Stomach (tissue), 4 donors: ENCODE measurements around the gene ZNF141.

Experiments used
- POLR2AphosphoS5 ChIP-seq, 3 donors: sonication (generic); formaldehyde crosslinking; IDR thresholded peaks; one replicate each; pipeline ENCODE4 v1.6.1; 2016; ENCODE audit warnings: antibody characterized with exemption in 3 of 3
- TF ChIP-seq, protein P1 (sequence below), 7 experiments: fragments of 450-650 bp in 4 of 7; fragments of 200-600 bp in 3 of 7; sonication (generic) in 3 of 7; IDR thresholded peaks; one replicate each; pipeline ENCODE4 v1.5.1; 2016 to 2019; ENCODE audit warnings: antibody characterized with exemption in 7 of 7, control low read depth in 2 of 7, mild to moderate bottlenecking in 1 of 7

GRCh38 chr4:337143-337931, at the start of gene ZNF141:
- TF ChIP-seq, protein P1, sequence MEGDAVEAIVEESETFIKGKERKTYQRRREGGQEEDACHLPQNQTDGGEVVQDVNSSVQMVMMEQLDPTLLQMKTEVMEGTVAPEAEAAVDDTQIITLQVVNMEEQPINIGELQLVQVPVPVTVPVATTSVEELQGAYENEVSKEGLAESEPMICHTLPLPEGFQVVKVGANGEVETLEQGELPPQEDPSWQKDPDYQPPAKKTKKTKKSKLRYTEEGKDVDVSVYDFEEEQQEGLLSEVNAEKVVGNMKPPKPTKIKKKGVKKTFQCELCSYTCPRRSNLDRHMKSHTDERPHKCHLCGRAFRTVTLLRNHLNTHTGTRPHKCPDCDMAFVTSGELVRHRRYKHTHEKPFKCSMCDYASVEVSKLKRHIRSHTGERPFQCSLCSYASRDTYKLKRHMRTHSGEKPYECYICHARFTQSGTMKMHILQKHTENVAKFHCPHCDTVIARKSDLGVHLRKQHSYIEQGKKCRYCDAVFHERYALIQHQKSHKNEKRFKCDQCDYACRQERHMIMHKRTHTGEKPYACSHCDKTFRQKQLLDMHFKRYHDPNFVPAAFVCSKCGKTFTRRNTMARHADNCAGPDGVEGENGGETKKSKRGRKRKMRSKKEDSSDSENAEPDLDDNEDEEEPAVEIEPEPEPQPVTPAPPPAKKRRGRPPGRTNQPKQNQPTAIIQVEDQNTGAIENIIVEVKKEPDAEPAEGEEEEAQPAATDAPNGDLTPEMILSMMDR (IDR thresholded peaks at IDR 0.05) = no peak
- peak; percentile 77 to 90 (median 90) for TF ChIP-seq POLR2AphosphoS5 (IDR thresholded peaks at IDR 0.05)
